OCI-LY1 (cell line): ENCODE data around the gene PRUNE2.

Experiments
- H2AFZ ChIP-seq: fragments of 200-600 bp; sonication (generic), shearing (Covaris generic); 2 replicates; pipeline ENCODE4 v1.6.0; 2014; ENCODE audit warnings: antibody characterized with exemption, mild to moderate bottlenecking, low read length
- H3F3A ChIP-seq: fragments of 200-600 bp; sonication (generic), shearing (Covaris generic); 2 replicates; pipeline ENCODE4 v1.6.0; 2014; ENCODE audit warnings: mild to moderate bottlenecking, antibody characterized with exemption, low read length, moderate library complexity; ENCODE audit not compliant: insufficient read depth
- H3K27ac ChIP-seq: fragments of 200-600 bp; sonication (generic); 2 replicates; pipeline ENCODE4 v1.5.1; 2014; ENCODE audit warnings: low read length, mixed run types, mild to moderate bottlenecking, low read depth; ENCODE audit not compliant: poor library complexity, severe bottlenecking
- H3K27me3 ChIP-seq: fragments of 200-600 bp; sonication (generic); 2 replicates; pipeline ENCODE4 v1.6.0; 2014; ENCODE audit warnings: antibody characterized with exemption, mild to moderate bottlenecking, low read length, moderate library complexity; ENCODE audit not compliant: insufficient read depth
- H3K36me3 ChIP-seq: fragments of 200-600 bp; sonication (generic); 2 replicates; pipeline ENCODE4 v1.6.1; 2014; ENCODE audit warnings: mild to moderate bottlenecking, antibody characterized with exemption, low read length, moderate library complexity, mixed read lengths; ENCODE audit not compliant: insufficient read depth
- H3K4me1 ChIP-seq: fragments of 200-600 bp; sonication (generic); 2 replicates; pipeline ENCODE4 v1.5.1; 2014; ENCODE audit warnings: mild to moderate bottlenecking, low read length, moderate library complexity; ENCODE audit not compliant: insufficient read depth, severe bottlenecking
- H3K4me2 ChIP-seq: fragments of 200-600 bp; sonication (generic), shearing (Covaris generic); 2 replicates; pipeline ENCODE4 v1.6.1; 2014; ENCODE audit warnings: low read length
- H3K4me3 ChIP-seq: fragments of 200-600 bp; sonication (generic); 2 replicates; pipeline ENCODE4 v1.5.1; 2014; ENCODE audit warnings: low read length, low read depth, mild to moderate bottlenecking, mixed read lengths; ENCODE audit not compliant: poor library complexity, severe bottlenecking
- H3K79me2 ChIP-seq: fragments of 200-600 bp; shearing (Covaris generic); 2 replicates; pipeline ENCODE4 v1.6.1; 2016; ENCODE audit warnings: mixed run types, low read length, mixed read lengths; ENCODE audit not compliant: insufficient read depth
- H3K9ac ChIP-seq: fragments of 200-600 bp; sonication (generic), shearing (Covaris generic); 2 replicates; pipeline ENCODE4 v1.6.1; 2014; ENCODE audit warnings: mild to moderate bottlenecking, low read length, mixed read lengths
- H3K9me2 ChIP-seq: fragments of 200-600 bp; sonication (generic), shearing (Covaris generic); 2 replicates; pipeline ENCODE4 v1.6.1; 2014; ENCODE audit warnings: low read depth, mild to moderate bottlenecking, low read length, mixed read lengths
- H3K9me3 ChIP-seq: fragments of 200-600 bp; shearing (Covaris generic); 2 replicates; pipeline ENCODE4 v1.6.1; 2014; ENCODE audit warnings: low read length, mixed read lengths
- H4K20me1 ChIP-seq: fragments of 200-600 bp; sonication (generic), shearing (Covaris generic); 2 replicates; pipeline ENCODE4 v1.6.0; 2016; ENCODE audit warnings: mild to moderate bottlenecking, low read length; ENCODE audit not compliant: insufficient read depth
- CTCF ChIP-seq: fragments of 200-600 bp; sonication (generic), shearing (Covaris generic); IDR thresholded peaks from 2 replicates; pipeline ENCODE4 v1.5.1; 2017; ENCODE audit warnings: mild to moderate bottlenecking, antibody characterized with exemption, low read length, moderate library complexity, mixed read lengths
- EZH2 ChIP-seq: fragments of 200-600 bp; sonication (generic), shearing (Covaris generic); IDR thresholded peaks from 2 replicates; pipeline ENCODE4 v1.8.0; 2017; ENCODE audit warnings: borderline replicate concordance, mixed run types, mild to moderate bottlenecking, antibody characterized with exemption, low read length, moderate library complexity, mixed read lengths

PRUNE2 gene

GRCh38 chr9:76926324-76926741 lies 20.4 kb upstream of the PRUNE2 start:
- Histone ChIP-seq H3K4me1 (no peaks in the 10 kb centered on the region), H4K20me1 (no peaks in the 10 kb centered on the region), H2AFZ (no peak overlapping the region), H3K9ac (no peak overlapping the region), H3K27ac (no peak overlapping the region), H3K9me2 (no peaks in the 10 kb centered on the region), H3K27me3 (no peaks in the 10 kb centered on the region), H3K9me3 (no peaks in the 10 kb centered on the region), H3K36me3 (no peaks in the 10 kb centered on the region), H3K4me2 (no peak overlapping the region), H3K4me3 (no peak overlapping the region), H3F3A (no peaks in the 10 kb centered on the region), H3K79me2 (no peaks in the 10 kb centered on the region)
- TF ChIP-seq EZH2, result no peak
- no peak for TF ChIP-seq CTCF

GRCh38 chr9:76921165-76921564 lies 15.3 kb upstream of the PRUNE2 start:
- TF ChIP-seq EZH2 (no peak), CTCF (no peak)
- Histone ChIP-seq H2AFZ (no peak overlapping the region), H3F3A (no peaks in the 10 kb centered on the region), H3K9ac (no peak overlapping the region), H3K4me2 (no peak overlapping the region), H3K4me1 (no peaks in the 10 kb centered on the region), H4K20me1 (no peaks in the 10 kb centered on the region), H3K79me2 (no peaks in the 10 kb centered on the region), H3K36me3 (no peaks in the 10 kb centered on the region), H3K4me3 (no peak overlapping the region), H3K27ac (no peak overlapping the region), H3K27me3 (no peaks in the 10 kb centered on the region), H3K9me3 (no peaks in the 10 kb centered on the region), H3K9me2 (no peaks in the 10 kb centered on the region)

GRCh38 chr9:76917299-76917698 lies 11.4 kb upstream of the PRUNE2 start:
- TF ChIP-seq EZH2 (no peak), CTCF (no peak)
- H3K27ac ChIP-seq, result no peak overlapping the region

More at GRCh38 chr9:76917299-76917698, 11.4 kb upstream of the PRUNE2 start:
- Histone ChIP-seq H3K4me2 (no peak overlapping the region), H3K79me2 (no peaks in the 10 kb centered on the region), H3K9ac (no peak overlapping the region), H3K36me3 (no peaks in the 10 kb centered on the region), H3K9me2 (no peaks in the 10 kb centered on the region), H3K27me3 (no peaks in the 10 kb centered on the region), H2AFZ (no peak overlapping the region), H3K9me3 (no peaks in the 10 kb centered on the region), H3K4me3 (no peak overlapping the region), H4K20me1 (no peaks in the 10 kb centered on the region), H3K4me1 (no peaks in the 10 kb centered on the region), H3F3A (no peaks in the 10 kb centered on the region)
